Ovary (tissue), 3 donors: ENCODE measurements around the gene KRT84.

Experiments used
- EP300 ChIP-seq: sonication (generic); formaldehyde crosslinking; IDR thresholded peaks from one replicate; pipeline ENCODE4 v1.6.1; 2017; ENCODE audit warnings: antibody characterized with exemption
- POLR2A ChIP-seq: fragments of 450-650 bp; IDR thresholded peaks from one replicate; pipeline ENCODE4 v1.6.1; 2017; ENCODE audit warnings: antibody characterized with exemption, mild to moderate bottlenecking, moderate library complexity
- TF ChIP-seq, protein P1 (sequence below), 3 donors: fragments of 450-650 bp in 2 of 3; fragments of 200-600 bp in 1 of 3; IDR thresholded peaks; one replicate each; pipeline versions ENCODE4 v1.5.1 to v1.8.0; 2016 to 2022; ENCODE audit warnings: antibody characterized with exemption in 3 of 3, mild to moderate bottlenecking in 1 of 3
- donor health status: DM: no; HTN: no; CAD: no.

DNA sequence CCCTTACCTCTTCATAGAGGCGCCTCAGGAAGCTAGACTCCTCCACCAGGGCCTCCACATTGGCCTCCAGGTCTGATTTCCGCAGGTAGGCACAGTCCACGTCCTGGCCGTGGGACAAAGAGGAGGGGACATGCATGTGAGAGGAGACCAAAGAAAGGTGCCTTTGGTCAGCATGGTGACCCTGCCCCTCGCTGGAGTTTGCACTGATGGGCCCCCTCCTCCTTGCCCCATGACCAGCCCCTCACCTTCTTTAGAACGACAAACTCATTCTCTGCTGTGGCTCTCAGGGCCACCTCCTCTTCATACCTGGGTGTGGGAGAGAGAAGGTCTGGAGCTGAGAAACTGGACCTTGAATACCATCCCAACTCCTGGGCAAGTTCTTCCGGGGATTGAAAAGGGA is 21.4 kb downstream of the KRT84 start:
- TF ChIP-seq POLR2A, result no peak
- TF ChIP-seq EP300, result no peak
- TF ChIP-seq, protein P1, sequence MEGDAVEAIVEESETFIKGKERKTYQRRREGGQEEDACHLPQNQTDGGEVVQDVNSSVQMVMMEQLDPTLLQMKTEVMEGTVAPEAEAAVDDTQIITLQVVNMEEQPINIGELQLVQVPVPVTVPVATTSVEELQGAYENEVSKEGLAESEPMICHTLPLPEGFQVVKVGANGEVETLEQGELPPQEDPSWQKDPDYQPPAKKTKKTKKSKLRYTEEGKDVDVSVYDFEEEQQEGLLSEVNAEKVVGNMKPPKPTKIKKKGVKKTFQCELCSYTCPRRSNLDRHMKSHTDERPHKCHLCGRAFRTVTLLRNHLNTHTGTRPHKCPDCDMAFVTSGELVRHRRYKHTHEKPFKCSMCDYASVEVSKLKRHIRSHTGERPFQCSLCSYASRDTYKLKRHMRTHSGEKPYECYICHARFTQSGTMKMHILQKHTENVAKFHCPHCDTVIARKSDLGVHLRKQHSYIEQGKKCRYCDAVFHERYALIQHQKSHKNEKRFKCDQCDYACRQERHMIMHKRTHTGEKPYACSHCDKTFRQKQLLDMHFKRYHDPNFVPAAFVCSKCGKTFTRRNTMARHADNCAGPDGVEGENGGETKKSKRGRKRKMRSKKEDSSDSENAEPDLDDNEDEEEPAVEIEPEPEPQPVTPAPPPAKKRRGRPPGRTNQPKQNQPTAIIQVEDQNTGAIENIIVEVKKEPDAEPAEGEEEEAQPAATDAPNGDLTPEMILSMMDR (IDR thresholded peaks at IDR 0.05), result no peak
